ENCODE measurements around the gene ARHGAP30.
A peak's percentile ranks its signal among the peaks of the same experiment; 100 is the strongest.
"Not testable (repeated sequence)": the region's sequence is repeated elsewhere in the genome, so short reads cannot be mapped to it uniquely, and the experiment has no call there.

The ARHGAP30 gene

GRCh38 chr1:161069731-161070270, at the start of gene ARHGAP30:
Gene ARHGAP30 (minus strand): TSS chr1:161069891. CDS start chr1:161069624, 267 bp downstream.
- peak; percentile 44 for DNase-seq

- peak; percentile 84 for DNase-seq
Observed at GRCh38 chr1:161117759-161118581, 48.3 kb upstream of the ARHGAP30 start, which contains the start of the genes NIT1 and PFDN2. Gene NIT1 (plus strand): TSS chr1:161118105. CDS start chr1:161118177, 72 bp downstream. Gene PFDN2 (minus strand): TSS chr1:161118037. CDS start chr1:161118026, 11 bp downstream.

- not testable (repeated sequence) for DNase-seq
Observed at GRCh38 chr1:161115961-161116360, 46.3 kb upstream of the ARHGAP30 start.

GRCh38 chr1:161115132-161115711, 45.5 kb upstream of the ARHGAP30 start:
- DNase-seq = peak; percentile 93

- DNase-seq = no peak
Observed at GRCh38 chr1:161114556-161114955, 44.9 kb upstream of the ARHGAP30 start.

GRCh38 chr1:161113915-161114314, 44.2 kb upstream of the ARHGAP30 start:
- no peak for DNase-seq

GRCh38 chr1:161111527-161111926, 41.8 kb upstream of the ARHGAP30 start:
- DNase-seq = no peak

- DNase-seq = no peak
Observed at GRCh38 chr1:161111117-161111516, 41.4 kb upstream of the ARHGAP30 start.

GRCh38 chr1:161106431-161106830, 36.7 kb upstream of the ARHGAP30 start:
- DNase-seq = no peak

GRCh38 chr1:161100556-161100955, 30.9 kb upstream of the ARHGAP30 start:
- no peak for DNase-seq

GRCh38 chr1:161099090-161099802, 29.6 kb upstream of the ARHGAP30 start:
- DNase-seq = no peak

GRCh38 chr1:161098210-161099068, 28.7 kb upstream of the ARHGAP30 start, which contains the start of gene KLHDC9:
Gene KLHDC9 (plus strand): TSS chr1:161098361. CDS start chr1:161098536, 175 bp downstream.
- DNase-seq = no peak

- peak; percentile 49 for DNase-seq
Observed at GRCh38 chr1:161096530-161096929, 26.8 kb upstream of the ARHGAP30 start.

- no peak for DNase-seq
Observed at GRCh38 chr1:161096015-161096414, 26.3 kb upstream of the ARHGAP30 start.

GRCh38 chr1:161095230-161095629, 25.5 kb upstream of the ARHGAP30 start:
- no peak for DNase-seq

GRCh38 chr1:161094481-161094880, 24.8 kb upstream of the ARHGAP30 start:
- DNase-seq = no peak

- peak; percentile 65 for DNase-seq
Observed at GRCh38 chr1:161092621-161093028, 22.9 kb upstream of the ARHGAP30 start.

GRCh38 chr1:161091796-161092507, 22.3 kb upstream of the ARHGAP30 start:
- peak; percentile 52 for DNase-seq

- DNase-seq = no peak
Observed at GRCh38 chr1:161091093-161091492, 21.4 kb upstream of the ARHGAP30 start.

GRCh38 chr1:161090617-161091016, 20.9 kb upstream of the ARHGAP30 start:
- DNase-seq = no peak

- no peak for DNase-seq
Observed at GRCh38 chr1:161089938-161090337, 20.2 kb upstream of the ARHGAP30 start.

Data from NCI-H226 (cell line).